22Rv1 (cell line): ENCODE data around the gene TMEM51.

ENCODE experiments used
- CTCF ChIP-seq: fragments of 450-650 bp; IDR thresholded peaks from 2 replicates; pipeline ENCODE4 v1.5.1; 2017; ENCODE audit warnings: mild to moderate bottlenecking
- ZFX ChIP-seq: fragments of 450-650 bp; IDR thresholded peaks from 2 replicates; pipeline ENCODE4 v1.6.1; 2017; ENCODE audit warnings: antibody characterized with exemption, borderline replicate concordance

DNA sequence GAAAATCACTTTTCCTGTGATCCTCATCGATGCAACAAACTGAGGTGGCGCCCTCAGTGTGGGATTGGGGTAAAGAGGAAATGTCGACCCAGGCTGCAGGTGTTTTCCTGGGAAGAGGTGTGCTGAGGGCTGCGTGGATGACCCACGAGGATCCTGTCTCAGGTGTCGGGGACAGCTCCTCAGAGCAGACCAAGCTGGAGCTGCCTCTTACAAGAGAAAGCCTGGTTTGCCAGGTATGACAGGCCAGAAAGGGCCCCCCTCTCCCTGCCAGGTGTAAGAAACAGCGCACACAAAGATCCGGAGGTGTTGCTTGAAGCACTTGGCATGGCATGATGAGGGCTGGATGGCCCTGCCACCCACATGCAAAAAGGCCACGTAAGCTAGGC is 106.1 kb downstream of the TMEM51 start:
- TF ChIP-seq CTCF (no peak), ZFX (no peak)
